Activated CD8-positive, alpha-beta T cell treated with anti-CD3 and anti-CD28 coated beads for 36 hours (primary cell): ENCODE measurements around the gene CTTNBP2. TPM values are rescaled to one million over a fixed set of nuclear protein-coding genes. Genes with fewer than 3 reads are reported as not detected.

Experiments
- ATAC-seq: fragments of 200-7000 bp; cut with Tn5 transposase; one replicate; pipeline ENCODE4 v1.10.0; 2021; ENCODE audit warnings: mild to moderate bottlenecking, moderate library complexity
- CTCF ChIA-PET: fragments of 350-600 bp; sonication (Branson Sonifier 250); formaldehyde crosslinking; loops from one replicate; lab custom pipeline; 2021; ENCODE audit warnings: antibody characterized with exemption; lab: Charles Lee
- POLR2A ChIA-PET: fragments of 350-600 bp; sonication (Branson Sonifier 250); formaldehyde crosslinking; loops from one replicate; lab custom pipeline; 2021; ENCODE audit warnings: antibody characterized with exemption; lab: Charles Lee
- DNase-seq: peaks from one replicate; pipeline ENCODE4 v3.0.0-alpha.2; 2020
- H3K27ac Mint-ChIP-seq: one replicate; pipeline ENCODE4 v1.8.0; 2021; ENCODE audit warnings: mild to moderate bottlenecking, mixed read lengths
- H3K27me3 Mint-ChIP-seq: one replicate; pipeline ENCODE4 v1.8.0; 2021; ENCODE audit warnings: mixed read lengths
- H3K36me3 Mint-ChIP-seq: one replicate; pipeline ENCODE4 v1.8.0; 2021; ENCODE audit warnings: low read depth, mixed read lengths
- H3K4me1 Mint-ChIP-seq: one replicate; pipeline ENCODE4 v1.8.0; 2021; ENCODE audit warnings: low read depth, mixed read lengths
- H3K4me3 Mint-ChIP-seq: one replicate; pipeline ENCODE4 v1.8.0; 2021; ENCODE audit warnings: mild to moderate bottlenecking, moderate library complexity, mixed read lengths
- H3K9me3 Mint-ChIP-seq: one replicate; pipeline ENCODE4 v1.8.0; 2021; ENCODE audit warnings: mixed read lengths
- CTCF ChIP-seq: fragments of 200-600 bp; IDR thresholded peaks from one replicate; pipeline ENCODE4 v1.8.0; 2022; ENCODE audit warnings: antibody characterized with exemption, mild to moderate bottlenecking
- intact Hi-C: fragments of 100-400 bp; cut with micrococcal nuclease; formaldehyde crosslinking; loops from one replicate; pipeline ENCODE4 v1.10.0; 2022
- total RNA-seq, 2 experiments: library from RNA; stranded (reverse); gene quantifications; one replicate each; pipeline ENCODE4 v1.2.3, GENCODE V29; 2021

CTTNBP2 gene
- total RNA-seq, 2 experiments from 2014 or later, result not detected

GRCh38 chr7:117828825-117829224 is 44.4 kb downstream of the CTTNBP2 start:
- Mint-ChIP-seq H3K4me3 (no peak overlapping the region), H3K4me1 (no peaks in the 10 kb centered on the region), H3K27me3 (peaks cover 5% of the 10 kb centered on the region), H3K27ac (no peak overlapping the region), H3K36me3 (no peaks in the 10 kb centered on the region), H3K9me3 (no peaks in the 10 kb centered on the region)
- CTCF ChIA-PET, result interaction anchor here (1.1 kb wide), 1 partner anchor 325 kb away, joined by 3 read pairs; no protein-coding TSS in a partner anchor
- ATAC-seq, result no peak
- DNase-seq, result no peak
- intact Hi-C loops, result no loop called here
- no peak for TF ChIP-seq CTCF
- POLR2A ChIA-PET, result no interaction called here

GRCh38 chr7:117827862-117828261 is 45.4 kb downstream of the CTTNBP2 start:
- ChIA-PET CTCF (no interaction called here), POLR2A (no interaction called here)
- no peaks in the 10 kb centered on the region for H3K27me3 Mint-ChIP-seq
- no peaks in the 10 kb centered on the region for H3K36me3 Mint-ChIP-seq
- no peak for DNase-seq
- H3K27ac Mint-ChIP-seq, result no peak overlapping the region
- no peak for ATAC-seq
- H3K9me3 Mint-ChIP-seq, result no peaks in the 10 kb centered on the region
- no peak overlapping the region for H3K4me3 Mint-ChIP-seq
- TF ChIP-seq CTCF, result no peak
- H3K4me1 Mint-ChIP-seq, result no peaks in the 10 kb centered on the region
- intact Hi-C loops, result no loop called here

GRCh38 chr7:117825132-117825531 is 48.1 kb downstream of the CTTNBP2 start:
- H3K9me3 Mint-ChIP-seq, result no peaks in the 10 kb centered on the region
- no peak for DNase-seq
- H3K4me3 Mint-ChIP-seq, result no peak overlapping the region
- no peak overlapping the region for H3K27ac Mint-ChIP-seq
- CTCF ChIA-PET, result no interaction called here
- H3K27me3 Mint-ChIP-seq, result no peaks in the 10 kb centered on the region
- ATAC-seq, result no peak
- TF ChIP-seq CTCF, result no peak
- no peaks in the 10 kb centered on the region for H3K4me1 Mint-ChIP-seq
- no peaks in the 10 kb centered on the region for H3K36me3 Mint-ChIP-seq
- POLR2A ChIA-PET, result no interaction called here
- intact Hi-C loops, result no loop called here

- TF ChIP-seq CTCF, result no peak
- Mint-ChIP-seq H3K4me1 (no peaks in the 10 kb centered on the region), H3K27ac (no peak overlapping the region), H3K36me3 (no peaks in the 10 kb centered on the region), H3K27me3 (no peaks in the 10 kb centered on the region), H3K9me3 (no peaks in the 10 kb centered on the region), H3K4me3 (no peak overlapping the region)
- intact Hi-C loops, result no loop called here
- CTCF ChIA-PET, result no interaction called here
- ATAC-seq (no peak), DNase-seq (no peak)
- POLR2A ChIA-PET, result no interaction called here
Measured at GRCh38 chr7:117824592-117824991, 48.6 kb downstream of the CTTNBP2 start.

GRCh38 chr7:117819558-117819957 is 53.7 kb downstream of the CTTNBP2 start:
- Mint-ChIP-seq H3K4me3 (no peak overlapping the region), H3K36me3 (no peaks in the 10 kb centered on the region), H3K9me3 (no peaks in the 10 kb centered on the region), H3K4me1 (no peaks in the 10 kb centered on the region), H3K27ac (no peak overlapping the region), H3K27me3 (no peaks in the 10 kb centered on the region)
- intact Hi-C loops, result no loop called here
- no peak for TF ChIP-seq CTCF
- POLR2A ChIA-PET, result no interaction called here
- CTCF ChIA-PET, result no interaction called here
- ATAC-seq (no peak), DNase-seq (no peak)
